ENCODE data around the gene NR5A1. TPM values are rescaled to one million over a fixed set of nuclear protein-coding genes. Genes with fewer than 3 reads are reported as not detected.

The NR5A1 gene
- total RNA-seq, 2 donors from 2014 or later: 0.82 TPM; not detected in 1

GRCh38 chr9:124490004-124490403, 17.2 kb downstream of the NR5A1 start:
- H3K27me3 ChIP-seq: peaks cover 13% of the 10 kb centered on the region
- H3K27ac ChIP-seq: no peak overlapping the region
- no peak overlapping the region for H3K9ac ChIP-seq (ENCODE audit: low read depth in 2 of 2, low read length in 2 of 2)
- H3K4me3 ChIP-seq: no peak overlapping the region
- no peaks in the 10 kb centered on the region for H3K9me3 ChIP-seq
- H3K36me3 ChIP-seq: no peaks in the 10 kb centered on the region
- no peaks in the 10 kb centered on the region for H3K4me1 ChIP-seq
- intact Hi-C loops (cut with DNase I): no loop called here
- TF ChIP-seq CTCF (IDR thresholded peaks at IDR 0.05): no peak
- no peak for DNase-seq

- H3K4me3 ChIP-seq: no peak overlapping the region
- no peak overlapping the region for H3K9ac ChIP-seq (ENCODE audit: low read depth in 2 of 2, low read length in 2 of 2)
- H3K27ac ChIP-seq: no peak overlapping the region
Measured at GRCh38 chr9:124489222-124489621, 18.0 kb downstream of the NR5A1 start.

GRCh38 chr9:124488641-124489210, 18.5 kb downstream of the NR5A1 start:
- TF ChIP-seq CTCF (IDR thresholded peaks at IDR 0.05): no peak
- Histone ChIP-seq H3K4me3 (no peak overlapping the region), H3K27me3 (peaks cover 13% of the 10 kb centered on the region), H3K9me3 (no peaks in the 10 kb centered on the region), H3K4me1 (no peaks in the 10 kb centered on the region), H3K36me3 (no peaks in the 10 kb centered on the region), H3K9ac (ENCODE audit: low read depth in 2 of 2, low read length in 2 of 2) (no peak overlapping the region), H3K27ac (no peak overlapping the region)
- intact Hi-C loops (cut with DNase I): no loop called here
- no peak for DNase-seq

More at GRCh38 chr9:124489222-124489621, 18.0 kb downstream of the NR5A1 start:
- H3K9me3 ChIP-seq: no peaks in the 10 kb centered on the region
- no peaks in the 10 kb centered on the region for H3K36me3 ChIP-seq
- DNase-seq: no peak
- intact Hi-C loops (cut with DNase I): no loop called here
- TF ChIP-seq CTCF (IDR thresholded peaks at IDR 0.05): no peak
- no peaks in the 10 kb centered on the region for H3K4me1 ChIP-seq
- H3K27me3 ChIP-seq: peaks cover 13% of the 10 kb centered on the region

GRCh38 chr9:124487260-124488182, 19.7 kb downstream of the NR5A1 start:
- Histone ChIP-seq H3K36me3 (no peaks in the 10 kb centered on the region), H3K9ac (ENCODE audit: low read depth in 2 of 2, low read length in 2 of 2) (no peak overlapping the region), H3K27me3 (peaks cover 13% of the 10 kb centered on the region), H3K27ac (no peak overlapping the region), H3K4me1 (no peaks in the 10 kb centered on the region), H3K9me3 (no peaks in the 10 kb centered on the region), H3K4me3 (no peak overlapping the region)
- intact Hi-C loops (cut with DNase I): no loop called here
- no peak for TF ChIP-seq CTCF (IDR thresholded peaks at IDR 0.05)
- no peak for DNase-seq

- Histone ChIP-seq H3K9me3 (no peaks in the 10 kb centered on the region), H3K36me3 (no peaks in the 10 kb centered on the region), H3K27me3 (peaks cover 13% of the 10 kb centered on the region), H3K9ac (ENCODE audit: low read depth in 2 of 2, low read length in 2 of 2) (no peak overlapping the region), H3K4me3 (no peak overlapping the region), H3K4me1 (no peaks in the 10 kb centered on the region), H3K27ac (no peak overlapping the region)
- TF ChIP-seq CTCF (IDR thresholded peaks at IDR 0.05): no peak
- DNase-seq: no peak
- intact Hi-C loops (cut with DNase I): no loop called here
Measured at GRCh38 chr9:124486778-124487259, 20.4 kb downstream of the NR5A1 start.

Data from colonic mucosa (tissue), 4 donors.